Effector memory CD4-positive, alpha-beta T cell (primary cell): ENCODE results near the gene PMEPA1.

Source experiments
- DNase-seq, 3 donors: peaks; one replicate each; pipeline ENCODE4 v3.0.0-alpha.2; 2020
- H3K27ac ChIP-seq: 2 replicates; pipeline ENCODE4 v1.7.0; 2013; ENCODE audit warnings: mild to moderate bottlenecking, low read length, moderate library complexity; ENCODE audit not compliant: insufficient read depth, poor library complexity, severe bottlenecking
- H3K27me3 ChIP-seq: replicated peaks from 2 replicates; pipeline ENCODE4 v1.7.0; 2013; ENCODE audit warnings: mild to moderate bottlenecking, low read length; ENCODE audit not compliant: insufficient read depth, control insufficient read depth, poor library complexity, severe bottlenecking
- H3K36me3 ChIP-seq: 2 replicates; pipeline ENCODE4 v1.7.0; 2013; ENCODE audit warnings: mild to moderate bottlenecking, low read length, moderate library complexity; ENCODE audit not compliant: control insufficient read depth, insufficient read depth
- H3K4me1 ChIP-seq: 2 replicates; pipeline ENCODE4 v1.7.0; 2013; ENCODE audit warnings: low read length, mild to moderate bottlenecking; ENCODE audit not compliant: control insufficient read depth, insufficient read depth, poor library complexity, severe bottlenecking
- H3K4me3 ChIP-seq: 2 replicates; pipeline ENCODE4 v1.7.0; 2013; ENCODE audit warnings: low read length, low read depth, mild to moderate bottlenecking; ENCODE audit not compliant: insufficient read depth, poor library complexity, severe bottlenecking
- H3K9me3 ChIP-seq: 2 replicates; pipeline ENCODE4 v1.7.0; 2013; ENCODE audit warnings: mild to moderate bottlenecking, low read length, moderate library complexity; ENCODE audit not compliant: control insufficient read depth

Gene PMEPA1

DNA sequence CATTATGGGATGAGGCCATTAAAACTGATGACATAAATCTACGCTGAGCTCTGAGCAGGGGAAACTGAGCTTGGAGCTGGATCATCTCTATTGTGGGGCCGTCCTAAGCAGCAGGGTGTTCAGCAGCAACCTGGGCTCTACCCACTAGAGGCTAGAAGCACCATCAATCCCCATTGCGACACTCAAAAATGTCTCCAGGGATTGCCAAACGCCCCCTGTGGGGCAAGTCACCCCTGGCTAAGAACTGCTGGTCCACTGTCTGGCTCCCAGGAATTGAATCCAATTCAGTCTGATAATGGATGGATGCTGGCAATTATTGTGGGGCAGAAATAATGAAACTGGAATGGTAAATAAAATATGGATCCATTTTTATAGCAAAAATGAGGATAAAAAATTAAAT lies 38.2 kb downstream of the PMEPA1 start:
- Histone ChIP-seq H3K27ac (no peak overlapping the region), H3K36me3 (no peaks in the 10 kb centered on the region), H3K27me3 (no peaks in the 10 kb centered on the region), H3K4me3 (no peak overlapping the region), H3K4me1 (no peaks in the 10 kb centered on the region), H3K9me3 (no peaks in the 10 kb centered on the region)
- no peak for DNase-seq

DNA sequence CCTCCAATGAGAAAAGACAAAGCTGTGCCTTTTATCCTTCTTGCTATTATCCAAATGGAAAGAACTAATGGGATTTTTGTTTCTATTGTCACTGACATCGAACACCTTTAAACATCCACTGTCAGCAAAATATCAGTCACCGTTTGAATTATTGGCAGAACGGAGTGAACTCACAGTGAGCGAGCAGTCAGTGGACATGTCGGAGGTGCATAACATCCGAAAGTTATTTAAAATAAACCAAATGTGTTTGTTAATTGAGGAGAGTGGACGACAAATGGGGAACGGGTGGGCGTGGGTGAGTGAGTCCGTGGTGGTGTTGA lies 38.8 kb downstream of the PMEPA1 start:
- Histone ChIP-seq H3K27ac (no peak overlapping the region), H3K4me1 (no peaks in the 10 kb centered on the region), H3K36me3 (no peaks in the 10 kb centered on the region), H3K9me3 (no peaks in the 10 kb centered on the region), H3K4me3 (no peak overlapping the region), H3K27me3 (no peaks in the 10 kb centered on the region)
- DNase-seq: no peak

DNA sequence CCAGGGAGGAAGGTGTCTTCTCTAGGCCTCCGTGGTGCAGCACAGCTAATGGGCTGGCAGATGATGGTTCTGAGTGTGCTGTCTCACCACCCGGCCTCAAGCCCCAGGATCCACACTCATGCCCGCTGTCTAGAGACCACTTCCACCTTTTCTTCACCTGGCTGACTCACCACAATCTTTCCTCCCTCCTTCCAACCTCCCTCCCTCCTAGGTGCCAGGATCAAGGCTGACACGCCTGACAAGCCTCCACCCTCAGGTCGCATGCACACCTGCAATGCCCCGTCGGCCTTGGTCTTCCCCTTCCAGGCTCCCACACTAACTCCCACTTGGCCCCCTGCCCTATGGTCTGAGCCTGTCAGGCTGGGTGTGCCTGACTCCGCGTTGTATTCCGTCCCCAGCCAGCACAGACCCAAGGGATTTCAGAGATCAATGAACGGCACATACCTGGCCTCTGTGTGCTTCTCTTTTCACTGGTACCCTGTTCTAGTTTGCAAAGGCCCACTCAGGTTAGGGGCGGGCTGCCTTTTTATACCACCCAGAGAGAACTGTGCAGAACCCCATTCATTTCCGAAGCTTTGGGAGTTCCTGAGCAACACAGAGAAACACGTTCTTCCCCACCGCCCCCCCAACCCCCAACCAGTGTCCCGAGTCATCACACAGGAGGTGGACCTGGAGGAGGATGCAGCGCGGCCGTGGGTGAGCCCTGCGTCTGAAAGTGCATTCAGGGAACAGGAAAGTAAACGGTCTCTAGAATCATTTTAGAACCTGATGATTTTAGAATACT lies 39.3 kb downstream of the PMEPA1 start:
- Histone ChIP-seq H3K4me1 (no peaks in the 10 kb centered on the region), H3K27ac (no peak overlapping the region), H3K27me3 (no peaks in the 10 kb centered on the region), H3K9me3 (no peaks in the 10 kb centered on the region), H3K36me3 (no peaks in the 10 kb centered on the region), H3K4me3 (no peak overlapping the region)
- DNase-seq: no peak

GRCh38 chr20:57669632-57670031 lies 40.2 kb downstream of the PMEPA1 start:
- Histone ChIP-seq H3K27me3 (no peaks in the 10 kb centered on the region), H3K4me1 (no peaks in the 10 kb centered on the region), H3K36me3 (no peaks in the 10 kb centered on the region), H3K4me3 (no peak overlapping the region), H3K9me3 (no peaks in the 10 kb centered on the region), H3K27ac (no peak overlapping the region)
- no peak for DNase-seq

DNA sequence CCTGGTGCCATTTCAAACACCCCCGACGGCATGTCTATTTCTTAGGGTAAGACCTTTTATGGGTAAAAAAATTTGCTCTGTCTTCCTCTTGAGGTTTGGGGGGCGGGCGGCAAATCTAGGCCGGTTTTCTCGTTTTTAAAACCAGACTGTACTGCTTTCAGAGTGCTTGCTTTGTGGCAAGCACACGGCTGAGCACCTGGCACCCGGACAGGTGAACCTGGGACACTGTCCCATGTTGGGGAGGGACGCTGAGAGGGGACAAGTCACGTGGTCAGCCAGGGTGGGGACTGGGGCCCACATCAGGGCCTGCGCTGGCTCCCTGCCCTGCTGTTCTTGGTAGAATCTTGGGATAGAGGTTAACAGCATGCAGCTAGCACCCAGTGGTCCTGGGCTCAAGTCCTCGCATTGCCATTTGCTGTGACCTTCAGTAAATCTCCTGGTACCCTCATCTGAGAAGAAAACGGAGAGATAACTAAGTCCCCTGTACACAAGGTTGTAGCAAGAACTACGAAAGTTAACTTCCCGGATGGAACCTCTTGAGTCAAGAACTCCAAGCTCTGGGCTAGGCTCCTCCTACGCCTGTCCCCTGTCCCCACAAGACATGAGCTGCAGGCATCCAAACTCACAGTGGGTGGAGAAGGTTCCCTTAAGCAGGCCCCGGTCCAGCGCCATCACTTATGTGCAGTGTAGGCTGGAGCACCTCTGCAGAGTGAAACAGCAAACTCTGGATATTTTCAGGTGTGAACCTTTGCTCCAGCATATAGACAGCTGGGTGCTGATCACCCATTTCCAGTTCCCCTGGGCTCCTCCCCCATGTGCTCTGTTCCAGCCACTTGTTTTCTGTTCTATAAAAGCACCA lies 41.7 kb downstream of the PMEPA1 start:
- DNase-seq: no peak
- Histone ChIP-seq H3K4me1 (no peaks in the 10 kb centered on the region), H3K9me3 (no peaks in the 10 kb centered on the region), H3K27ac (no peak overlapping the region), H3K36me3 (no peaks in the 10 kb centered on the region), H3K4me3 (no peak overlapping the region), H3K27me3 (no peaks in the 10 kb centered on the region)

DNA sequence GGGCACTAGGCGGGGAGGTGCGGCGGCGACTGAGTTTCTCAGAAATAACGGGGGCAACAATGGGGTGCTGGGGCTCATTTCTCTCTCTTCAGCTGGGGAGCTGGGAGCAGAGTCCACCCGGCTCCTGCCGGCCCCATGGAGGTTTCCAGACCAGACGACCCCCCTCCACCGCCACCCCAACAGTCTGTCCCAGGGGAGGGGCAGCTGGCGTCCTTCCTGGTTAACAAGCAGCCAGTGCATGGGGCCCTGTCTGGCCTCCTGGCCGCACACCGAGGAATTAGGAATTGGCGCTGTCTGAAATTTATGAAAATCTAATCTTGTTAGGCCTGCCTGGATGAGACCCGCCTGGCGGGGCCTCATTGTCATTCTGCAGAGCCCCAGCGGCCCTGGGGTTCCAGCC lies 42.4 kb downstream of the PMEPA1 start:
- Histone ChIP-seq H3K27me3 (no peaks in the 10 kb centered on the region), H3K4me3 (no peak overlapping the region), H3K4me1 (no peaks in the 10 kb centered on the region), H3K36me3 (no peaks in the 10 kb centered on the region), H3K9me3 (no peaks in the 10 kb centered on the region), H3K27ac (no peak overlapping the region)
- DNase-seq: no peak

DNA sequence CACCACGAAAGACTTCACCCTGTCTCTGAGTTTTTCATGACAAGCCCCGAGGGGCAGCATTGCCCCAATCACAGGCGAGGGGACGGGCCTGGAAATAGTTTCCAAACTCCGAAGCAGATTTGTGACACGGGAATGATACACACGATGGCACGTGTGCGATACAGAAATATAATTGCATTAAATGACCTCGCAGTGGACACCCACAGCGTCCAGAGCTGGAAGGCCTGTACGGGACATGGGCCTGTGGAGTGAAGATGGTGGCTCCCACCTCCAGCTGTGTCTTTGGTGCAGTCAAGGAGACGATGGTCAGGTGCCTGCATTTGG lies 43.0 kb downstream of the PMEPA1 start:
- Histone ChIP-seq H3K4me1 (no peaks in the 10 kb centered on the region), H3K9me3 (no peaks in the 10 kb centered on the region), H3K36me3 (no peaks in the 10 kb centered on the region), H3K27ac (no peak overlapping the region), H3K4me3 (no peak overlapping the region), H3K27me3 (no peaks in the 10 kb centered on the region)
- DNase-seq: no peak

DNA sequence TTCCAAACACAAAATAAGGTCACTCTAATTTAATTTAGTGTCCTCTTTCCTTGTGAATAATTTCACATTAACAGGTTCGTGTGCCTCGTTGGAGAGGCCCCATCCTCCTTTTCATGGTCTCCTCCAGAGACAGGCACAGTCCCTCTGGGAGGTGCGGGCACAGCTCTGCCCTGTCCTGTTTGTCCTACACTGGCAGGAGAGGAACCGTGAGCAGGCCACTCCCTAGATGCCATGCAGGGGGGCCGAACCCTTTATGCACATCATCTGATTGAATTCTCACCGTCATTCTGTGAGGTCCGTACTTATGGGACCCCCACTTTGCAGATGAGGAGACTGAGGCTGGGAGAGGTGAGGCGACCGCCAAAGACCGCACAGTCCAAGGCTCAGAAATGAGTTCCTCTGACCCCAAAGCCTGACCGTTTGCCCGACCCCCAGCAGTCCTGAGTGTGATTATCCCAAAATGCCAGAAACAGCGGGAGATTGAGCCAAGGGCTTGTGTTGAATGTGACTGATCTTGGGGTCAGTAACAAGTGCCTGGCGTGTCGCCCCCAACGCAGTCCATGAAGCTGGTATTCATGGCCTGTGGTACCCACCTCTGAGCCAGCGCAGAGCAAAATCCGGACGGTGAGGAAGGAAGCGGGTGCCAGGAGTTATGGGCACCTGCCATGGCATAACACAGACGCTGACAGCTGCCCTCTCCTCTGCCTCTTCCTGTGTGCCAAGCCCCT lies 43.5 kb downstream of the PMEPA1 start:
- H3K4me1 ChIP-seq: no peaks in the 10 kb centered on the region
- H3K27me3 ChIP-seq: no peaks in the 10 kb centered on the region
- DNase-seq: no peak
- no peak overlapping the region for H3K27ac ChIP-seq
- no peaks in the 10 kb centered on the region for H3K9me3 ChIP-seq
- no peak overlapping the region for H3K4me3 ChIP-seq
- H3K36me3 ChIP-seq: no peaks in the 10 kb centered on the region

DNA sequence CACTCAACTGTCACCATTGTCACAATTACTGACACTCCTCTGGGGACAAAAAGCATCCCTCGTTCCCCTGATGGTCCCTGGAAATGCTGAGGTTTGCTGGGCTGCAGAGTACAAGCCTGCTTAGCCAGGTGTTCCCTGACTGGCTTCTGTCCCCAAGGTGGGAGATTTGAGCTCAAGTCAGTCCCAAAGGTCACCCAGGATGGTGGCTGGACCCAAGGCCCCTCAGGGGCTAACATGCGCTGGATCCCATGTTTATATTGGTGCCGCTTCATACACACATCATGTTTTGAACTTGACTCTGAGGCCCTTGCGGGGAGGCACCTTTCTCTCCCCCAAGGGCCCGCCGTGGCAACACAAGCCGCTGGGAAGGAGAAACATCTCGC lies 44.2 kb downstream of the PMEPA1 start:
- no peaks in the 10 kb centered on the region for H3K9me3 ChIP-seq
- no peak overlapping the region for H3K4me3 ChIP-seq
- H3K36me3 ChIP-seq: no peaks in the 10 kb centered on the region
- no peak for DNase-seq
- no peaks in the 10 kb centered on the region for H3K27me3 ChIP-seq
- no peak overlapping the region for H3K27ac ChIP-seq
- H3K4me1 ChIP-seq: no peaks in the 10 kb centered on the region
